CD1c-positive myeloid dendritic cell (primary cell): Measurements from ENCODE around the gene ST6GALNAC3.

ENCODE experiments used
- DNase-seq: peaks from one replicate; pipeline ENCODE4 v3.0.0-alpha.2; 2016; ENCODE audit errors: extremely low spot score

The ST6GALNAC3 gene

DNA sequence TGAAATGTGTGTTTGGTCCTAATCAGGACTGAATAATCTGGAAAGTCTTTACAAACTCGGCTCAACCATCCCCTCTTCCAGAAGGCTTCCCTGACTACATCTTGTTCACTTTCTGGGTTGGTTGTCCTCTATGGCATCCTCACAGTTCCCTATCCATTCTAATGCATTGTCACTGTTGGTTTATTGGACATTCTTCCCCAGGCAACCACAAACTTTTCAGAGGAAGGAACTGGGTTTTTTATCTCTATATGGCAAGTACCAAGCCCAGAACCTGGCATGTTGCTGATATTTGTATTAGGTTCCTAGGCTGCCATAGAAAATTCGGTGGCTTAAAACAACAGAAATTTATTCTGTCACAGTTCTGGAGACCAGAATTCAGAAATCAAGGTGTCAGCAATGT, 429.2 kb downstream of the ST6GALNAC3 start:
- DNase-seq = no peak

DNA sequence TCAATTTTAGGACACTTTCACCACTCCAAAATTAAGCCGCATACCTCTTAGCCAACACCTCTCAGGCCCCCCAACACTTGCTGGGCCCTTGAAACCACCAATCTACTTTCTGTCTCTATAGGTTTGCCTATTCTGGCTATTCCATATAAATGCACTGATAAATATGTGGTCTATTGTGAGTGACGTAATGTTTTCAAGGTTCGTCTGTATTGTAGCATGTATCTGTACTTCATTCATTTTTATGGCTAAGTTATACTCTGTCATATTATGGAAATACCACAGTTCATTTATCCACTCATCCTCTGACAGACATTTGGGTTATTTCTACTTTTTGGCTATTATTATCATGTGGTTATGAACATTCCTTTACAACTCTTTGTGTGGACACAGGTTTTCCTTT, 432.8 kb downstream of the ST6GALNAC3 start:
- no peak for DNase-seq

DNA sequence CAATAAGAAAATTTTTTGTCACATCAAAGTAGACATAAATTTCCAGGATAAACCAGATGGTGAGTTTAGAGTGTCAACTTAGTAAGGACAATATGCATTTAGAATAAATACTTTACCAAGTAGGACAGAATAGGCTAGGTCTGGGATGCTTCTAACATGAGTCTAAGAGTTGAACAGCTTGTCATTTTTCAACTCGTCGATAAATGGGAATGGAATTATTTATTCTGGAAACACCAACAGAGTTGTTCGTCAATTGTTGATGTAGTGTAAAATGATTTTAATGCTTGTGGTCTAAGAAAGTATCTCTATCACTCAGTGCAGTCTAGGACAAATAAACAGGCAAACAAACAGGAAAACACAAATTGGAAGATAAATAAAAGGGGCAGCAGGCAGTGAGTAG, 434.3 kb downstream of the ST6GALNAC3 start:
- DNase-seq = no peak

DNA sequence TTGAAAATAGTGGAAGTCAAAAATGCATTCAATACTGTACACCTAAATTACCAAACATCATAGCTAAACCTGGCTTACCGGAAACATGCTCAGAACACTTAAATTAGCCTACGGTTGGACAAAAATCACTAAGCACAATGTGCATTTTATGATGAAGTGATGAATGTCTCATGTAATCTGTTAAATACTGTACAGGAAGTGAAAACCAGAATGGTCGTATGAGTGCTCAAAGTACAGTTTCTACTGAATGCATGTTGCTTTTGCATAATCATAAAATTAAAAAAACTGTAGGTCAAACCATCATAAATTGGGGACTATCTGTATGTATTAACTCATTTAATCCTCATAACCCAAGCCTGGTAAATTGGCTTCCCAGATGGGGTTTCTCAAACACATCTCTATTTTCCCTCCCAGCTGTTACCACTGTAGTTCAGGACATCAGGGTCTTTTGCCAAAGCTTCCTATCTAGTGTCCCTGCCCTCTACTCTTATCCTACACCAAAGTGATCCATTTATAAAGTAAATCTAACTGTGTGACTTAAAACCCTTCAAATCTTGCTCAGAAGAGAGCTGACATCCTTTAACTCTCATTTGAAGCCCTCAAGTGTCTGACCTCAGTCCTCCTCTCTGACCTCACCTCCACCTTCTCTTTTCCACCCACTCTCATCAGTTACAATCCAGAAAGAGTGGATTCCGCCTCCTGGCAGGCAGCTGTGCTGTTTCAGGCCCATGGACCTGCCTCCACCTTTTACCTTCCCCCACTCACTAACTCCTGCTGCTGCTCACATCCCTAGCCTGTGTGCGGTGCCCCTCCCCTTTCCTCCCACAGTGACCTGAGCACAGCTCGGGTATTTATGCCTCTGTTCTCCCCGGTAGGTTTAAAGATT, 436.4 kb downstream of the ST6GALNAC3 start:
- no peak for DNase-seq

DNA sequence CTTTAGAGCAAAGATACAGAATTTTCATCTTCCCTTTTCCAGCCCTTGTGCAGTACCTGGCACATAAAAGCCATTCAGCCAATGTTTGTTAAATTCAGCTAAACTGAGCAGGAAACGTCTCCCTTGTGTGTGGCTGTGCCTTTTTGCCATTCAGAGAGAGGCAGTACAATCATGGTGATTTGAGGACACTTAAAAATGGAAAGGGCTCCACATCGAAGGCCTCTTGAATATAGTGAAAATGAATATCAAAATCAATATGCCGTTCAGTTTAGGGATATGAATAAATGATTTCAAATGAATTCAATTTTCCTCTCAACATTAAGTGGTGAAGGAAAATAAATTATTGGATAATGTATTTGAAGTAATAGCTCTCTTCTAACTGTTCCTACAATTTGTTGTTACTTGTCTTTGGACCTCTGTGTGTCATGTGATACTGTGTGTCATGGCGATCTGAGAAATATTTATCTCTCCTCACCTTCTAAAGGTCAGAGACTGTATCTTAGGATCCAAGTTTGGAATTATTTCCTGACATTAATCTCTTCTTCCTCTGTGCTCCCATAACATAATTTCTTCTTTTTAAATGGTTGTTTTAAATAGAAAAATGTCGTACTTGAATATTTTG, 437.1 kb downstream of the ST6GALNAC3 start:
- no peak for DNase-seq

DNA sequence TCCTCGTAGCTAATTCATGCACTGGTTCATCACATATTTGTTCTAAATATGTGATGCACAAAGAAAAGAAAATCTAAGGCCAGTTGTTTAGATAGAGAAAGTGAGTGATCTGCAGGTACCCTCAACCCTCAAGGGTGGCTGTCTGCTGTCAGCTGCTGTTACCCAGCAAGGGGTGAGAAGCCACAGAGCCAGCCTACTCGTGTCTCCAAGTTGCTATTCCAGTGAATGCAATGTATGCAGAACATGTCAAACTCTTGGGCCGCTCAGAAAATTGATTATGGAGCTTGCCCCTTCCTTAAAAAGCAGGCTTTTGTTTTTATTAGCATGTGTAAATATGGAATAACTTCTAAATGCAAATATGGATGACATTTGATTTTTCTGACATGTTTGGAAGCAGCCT, 456.4 kb downstream of the ST6GALNAC3 start:
- DNase-seq = no peak

DNA sequence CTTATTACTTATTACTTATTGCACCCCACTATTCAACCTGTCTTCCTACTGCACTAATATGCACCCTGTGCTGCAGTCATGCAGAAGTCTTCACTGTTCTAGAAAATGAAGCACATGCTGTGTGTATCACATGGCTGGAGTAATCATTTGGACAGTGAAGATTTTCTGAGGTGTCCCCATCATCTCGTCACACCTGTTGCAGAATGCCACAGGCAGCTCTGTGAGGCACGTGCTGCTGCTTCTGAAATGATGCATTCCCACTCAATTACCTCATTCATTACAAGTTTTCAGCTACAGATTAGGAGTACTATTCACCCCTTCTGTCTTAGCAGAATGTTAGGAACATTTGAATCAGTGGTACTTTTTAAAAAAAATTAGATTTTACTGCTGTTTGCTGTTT, 467.1 kb downstream of the ST6GALNAC3 start:
- DNase-seq = no peak

DNA sequence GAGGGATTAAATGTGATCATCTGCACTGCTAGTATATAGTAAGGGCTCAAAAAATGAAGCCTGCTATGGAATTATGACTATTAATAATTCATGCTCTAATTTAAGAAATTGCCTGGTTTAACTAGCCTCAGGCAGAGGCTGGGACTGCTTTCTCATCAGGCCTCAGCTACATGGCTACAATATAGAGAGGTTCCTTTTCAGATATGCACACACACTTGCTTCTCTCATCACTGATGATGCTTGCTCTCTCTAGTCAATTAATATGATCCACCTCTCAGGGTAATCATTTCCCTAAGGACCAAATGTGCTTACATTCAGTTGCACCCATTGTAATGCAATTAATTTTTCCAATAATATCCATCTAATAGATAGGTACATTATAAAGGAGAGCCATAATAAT, 467.8 kb downstream of the ST6GALNAC3 start:
- no peak for DNase-seq

DNA sequence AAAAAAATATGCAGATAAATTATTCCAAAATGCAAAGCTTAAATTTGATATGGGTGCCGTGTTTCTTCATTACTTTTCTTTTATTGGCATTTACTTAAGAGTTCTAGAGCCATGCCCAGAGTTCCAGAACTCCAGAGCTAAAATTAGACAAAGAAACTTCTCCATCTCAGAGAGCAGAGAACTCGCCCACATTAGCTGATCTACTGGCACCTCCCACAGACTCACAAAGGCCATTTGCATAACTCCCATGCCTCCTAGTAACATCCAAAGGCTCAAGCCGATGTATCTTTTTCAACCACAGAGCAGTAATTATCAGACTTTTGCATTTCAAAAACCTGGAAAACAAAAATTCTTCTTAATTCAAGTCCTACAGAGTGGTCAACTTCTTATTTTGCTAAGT, 468.9 kb downstream of the ST6GALNAC3 start:
- no peak for DNase-seq

DNA sequence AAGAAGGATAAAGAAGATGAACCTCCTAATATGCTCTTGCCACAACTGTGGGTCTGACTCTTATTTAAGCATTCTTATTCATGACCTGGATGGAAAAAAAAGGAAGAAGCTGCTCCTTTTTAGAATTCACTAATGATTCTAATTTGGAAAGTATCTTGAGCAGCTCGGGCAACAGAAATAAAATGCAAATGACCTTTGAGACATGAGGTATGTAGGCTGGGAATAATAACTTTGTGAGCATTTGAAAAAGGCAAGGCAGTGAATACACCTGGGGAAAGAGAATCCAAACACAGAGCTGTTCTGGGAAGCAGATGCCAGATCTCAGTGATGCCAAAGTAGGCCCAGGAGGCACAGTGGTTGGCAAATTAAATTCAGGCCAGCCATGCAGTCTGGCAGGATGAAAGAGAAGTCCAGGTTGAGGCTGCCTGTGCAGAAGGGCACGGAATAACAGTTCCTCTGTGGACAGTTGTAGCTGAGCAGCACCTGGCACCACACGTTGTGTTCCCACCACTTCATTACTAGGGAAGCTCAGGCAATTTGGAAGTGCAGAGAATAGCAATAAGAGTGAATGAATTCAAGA, 471.9 kb downstream of the ST6GALNAC3 start:
- DNase-seq = no peak

DNA sequence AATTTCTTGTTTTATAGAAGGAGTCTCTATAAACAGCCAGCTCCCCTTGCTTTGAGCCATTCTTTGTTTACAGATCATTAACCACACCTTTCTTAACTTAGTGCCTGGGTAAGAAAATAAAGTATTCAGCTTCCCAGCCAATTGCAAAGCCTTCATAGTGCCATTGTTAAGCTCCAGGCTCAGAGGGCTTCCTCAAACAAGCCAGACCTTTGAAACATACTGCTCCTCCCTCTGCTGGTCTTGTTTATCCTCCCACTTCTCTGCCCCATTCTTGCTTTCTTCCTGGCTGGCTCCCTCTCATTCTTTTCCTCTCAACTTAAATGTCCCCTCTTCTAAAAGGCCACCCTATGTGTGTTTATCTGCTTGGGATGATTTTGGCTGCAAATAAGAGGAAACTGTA, 473.4 kb downstream of the ST6GALNAC3 start:
- no peak for DNase-seq

DNA sequence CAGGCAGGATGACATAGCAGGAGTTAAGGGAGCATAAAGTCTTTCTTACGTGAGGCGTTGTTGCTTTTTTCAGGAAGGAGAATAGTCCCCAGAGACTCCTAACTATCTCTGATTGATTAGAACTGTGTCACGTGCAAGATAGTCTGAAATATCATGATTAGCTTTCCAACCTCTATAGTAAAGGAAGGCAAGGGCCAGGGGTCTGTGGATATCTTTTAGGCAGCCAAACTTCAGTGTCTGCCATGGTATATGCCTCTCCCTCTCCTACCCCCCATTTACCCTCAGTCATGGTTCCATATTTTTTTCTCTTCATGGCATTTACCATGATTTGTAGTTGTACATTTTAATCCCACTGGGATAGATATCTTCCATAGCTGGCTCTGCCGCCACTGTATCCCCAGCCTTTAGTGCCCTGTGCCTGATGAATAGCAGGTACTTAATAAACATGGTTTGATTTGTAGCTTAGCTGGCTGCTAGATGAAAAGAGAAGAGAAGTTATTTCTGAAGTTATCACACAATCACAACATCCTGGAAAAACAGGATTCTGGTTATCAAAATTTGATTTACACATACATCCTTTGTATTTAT, 474.1 kb downstream of the ST6GALNAC3 start:
- DNase-seq = no peak

DNA sequence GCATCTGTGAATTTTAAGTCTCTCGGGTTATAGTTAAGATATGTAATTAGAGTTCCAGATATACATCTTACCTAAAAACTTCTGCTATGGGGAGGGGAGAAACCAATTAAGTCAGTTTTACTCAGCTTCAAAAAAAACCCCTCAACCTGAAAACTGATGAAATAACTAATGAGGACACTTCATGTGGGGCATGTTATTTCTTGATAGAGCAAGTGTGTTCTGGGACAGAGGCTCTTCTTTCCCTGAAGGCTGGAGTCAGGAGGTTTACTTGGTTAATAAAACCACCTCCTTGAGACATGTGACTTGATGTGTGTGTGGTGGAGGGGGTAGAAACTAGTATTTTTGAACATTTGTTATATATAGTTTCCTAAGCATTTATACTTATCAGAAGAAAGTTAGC, 479.7 kb downstream of the ST6GALNAC3 start:
- no peak for DNase-seq

DNA sequence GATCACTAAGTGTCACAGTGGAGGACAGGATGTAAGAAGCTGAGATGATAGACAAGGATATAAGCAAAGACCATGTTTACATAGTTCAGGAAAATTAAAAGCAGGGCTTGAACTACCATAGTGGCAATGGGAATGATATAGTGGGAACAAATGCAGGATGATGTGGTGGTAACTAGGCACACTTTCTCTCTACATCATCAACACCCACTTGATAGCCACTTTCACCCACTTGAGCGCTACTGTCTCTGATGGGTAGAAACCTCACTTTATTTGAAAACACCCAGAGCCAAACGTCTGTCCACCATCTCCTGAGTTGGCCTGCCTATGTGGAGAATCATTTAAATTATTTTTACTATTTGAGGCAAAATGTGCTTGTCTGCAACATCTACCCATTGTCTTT, 487.7 kb downstream of the ST6GALNAC3 start:
- no peak for DNase-seq

DNA sequence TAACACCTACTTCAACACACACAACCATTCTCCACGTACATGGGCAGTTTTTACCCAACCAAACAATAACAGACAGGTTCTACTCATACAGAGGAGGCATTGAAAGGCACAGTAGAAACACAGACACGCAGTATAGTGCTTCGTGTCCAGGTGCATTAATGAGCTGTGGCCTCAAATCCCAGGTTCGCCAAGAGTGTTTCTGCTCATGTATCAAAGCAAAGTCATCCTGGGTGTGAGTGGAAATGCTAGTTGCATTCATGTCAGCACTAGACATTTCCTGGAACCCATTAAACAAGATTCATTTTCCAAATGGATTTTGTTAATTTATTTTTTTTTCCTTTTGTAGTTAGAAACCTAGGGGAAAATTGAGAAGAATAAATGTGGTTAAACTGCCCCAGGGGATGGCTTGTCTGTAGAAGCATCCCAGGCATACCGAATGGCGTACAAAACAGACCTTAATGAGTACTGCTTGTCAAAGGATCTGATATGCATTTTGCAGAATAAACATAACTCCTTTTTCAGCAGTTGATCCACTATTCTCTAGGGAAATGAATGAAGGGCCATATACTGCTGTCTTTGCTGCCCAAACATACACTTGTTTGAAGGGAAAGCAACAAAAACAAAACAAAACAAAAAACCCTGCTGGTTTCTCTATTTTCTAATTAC, 494.2 kb downstream of the ST6GALNAC3 start:
- no peak for DNase-seq

DNA sequence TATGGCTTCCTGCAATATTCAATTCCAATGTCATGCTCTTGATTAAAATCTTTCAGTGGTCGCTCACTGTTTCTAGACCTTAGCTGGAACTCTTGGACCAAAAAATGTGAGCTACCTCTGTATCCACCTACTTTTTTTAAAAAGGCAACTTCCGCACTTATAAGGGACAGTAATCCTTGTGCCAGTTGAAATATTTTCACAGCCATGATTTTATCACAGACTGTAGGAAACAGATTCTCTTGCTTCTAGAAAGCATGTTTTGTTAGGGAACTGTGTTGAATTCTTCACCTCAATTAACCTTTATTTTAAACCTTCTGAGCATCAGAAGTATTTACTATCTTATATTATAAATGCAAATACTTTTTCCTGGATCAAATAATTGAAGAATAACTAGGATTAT, 496.7 kb downstream of the ST6GALNAC3 start:
- no peak for DNase-seq

DNA sequence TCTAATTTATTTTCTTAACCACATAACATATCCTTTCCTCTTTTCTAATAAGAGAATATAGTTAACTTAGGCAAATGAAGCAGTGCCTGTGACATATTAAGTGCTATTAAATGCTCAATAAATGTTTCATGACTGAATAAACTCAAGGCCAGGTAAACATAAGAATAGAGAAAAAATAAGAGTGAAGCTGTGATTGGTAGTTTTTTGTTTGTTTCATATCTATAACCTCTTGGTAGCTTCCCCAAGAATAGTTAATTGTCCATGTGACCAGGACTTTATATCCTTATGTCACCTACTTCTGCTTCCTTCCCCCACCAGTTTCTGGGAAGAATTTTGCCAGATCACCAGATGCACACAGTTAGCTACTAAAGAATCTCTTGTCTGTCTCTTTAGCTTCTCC, 497.7 kb downstream of the ST6GALNAC3 start:
- no peak for DNase-seq

DNA sequence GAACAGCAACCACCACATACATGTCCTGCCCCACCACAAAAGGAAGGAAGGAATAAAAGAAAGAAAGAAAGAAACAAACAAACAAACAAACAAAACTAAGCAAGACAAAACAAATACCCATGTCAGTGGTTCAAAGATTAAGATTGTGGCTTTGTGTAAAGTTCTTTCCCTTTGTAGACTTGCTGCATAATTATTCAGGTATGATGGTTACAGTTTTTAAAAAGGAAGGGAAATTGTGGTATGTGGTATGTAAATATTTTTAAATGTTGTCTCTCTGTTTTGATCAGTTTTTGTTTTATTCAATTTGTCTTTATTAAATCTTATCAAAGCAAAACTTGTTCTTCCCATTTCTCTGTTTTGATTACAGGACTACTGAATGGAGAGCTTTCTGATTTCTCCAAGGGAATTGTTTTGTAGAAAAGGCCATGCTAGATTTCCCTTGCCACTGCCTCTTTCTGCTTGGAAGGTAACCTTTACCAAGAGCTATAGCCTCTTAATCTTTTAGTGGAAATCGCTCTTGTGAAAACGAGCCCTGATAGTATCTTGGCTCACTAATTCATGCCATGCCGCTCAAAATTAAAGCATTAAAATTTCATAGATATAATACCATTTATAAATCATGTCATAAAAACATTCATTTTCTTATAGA, 502.5 kb downstream of the ST6GALNAC3 start:
- no peak for DNase-seq

DNA sequence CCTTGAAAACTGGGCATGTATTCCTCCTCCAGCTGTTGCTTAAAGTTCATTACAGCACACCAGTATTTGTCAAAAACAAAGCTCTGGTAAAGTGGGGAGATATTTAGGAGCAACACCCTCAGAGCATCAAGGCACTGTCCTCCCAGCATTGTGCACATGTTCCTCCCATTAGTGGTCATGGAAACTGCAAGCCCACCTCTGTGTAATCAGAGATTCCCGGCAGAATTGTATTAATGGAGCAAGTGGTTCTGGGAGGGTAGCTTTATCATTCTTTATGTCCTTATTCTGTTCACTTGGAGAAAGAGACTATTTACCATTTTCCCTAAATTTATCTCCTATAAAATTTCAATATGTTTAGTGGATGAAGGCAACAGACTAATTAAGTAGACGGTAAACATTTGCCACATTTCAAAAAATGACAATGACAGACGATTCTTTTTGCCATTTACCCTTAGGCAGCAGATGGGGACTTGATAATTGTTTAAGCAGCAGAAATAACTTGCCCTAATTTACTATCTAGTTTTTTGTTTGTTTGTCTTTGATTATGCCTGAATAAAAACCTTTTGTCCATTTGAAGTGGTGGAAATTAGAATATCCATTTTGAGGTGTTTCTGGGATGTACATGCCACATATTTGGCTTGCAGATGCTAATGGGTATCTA, 503.1 kb downstream of the ST6GALNAC3 start:
- DNase-seq = no peak

DNA sequence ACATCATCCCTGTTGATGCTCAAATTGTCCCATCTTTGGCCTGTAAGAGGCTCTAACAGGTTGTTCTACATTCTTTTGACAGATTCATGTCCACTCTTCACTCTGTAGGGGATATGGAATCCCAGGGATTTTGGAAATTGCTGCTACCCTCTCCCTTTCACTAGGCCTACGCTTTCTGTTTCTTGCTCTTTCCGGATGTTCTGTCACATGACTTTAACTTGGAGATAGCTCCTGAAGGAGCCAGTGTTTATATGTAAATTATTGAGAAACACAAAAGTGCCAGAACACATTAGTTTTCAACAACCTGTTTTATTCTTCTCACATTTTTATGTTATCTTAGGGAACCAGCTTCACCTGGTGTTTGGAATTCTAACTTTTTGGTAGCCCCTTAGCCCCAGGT, 505.7 kb downstream of the ST6GALNAC3 start:
- DNase-seq = no peak

DNA sequence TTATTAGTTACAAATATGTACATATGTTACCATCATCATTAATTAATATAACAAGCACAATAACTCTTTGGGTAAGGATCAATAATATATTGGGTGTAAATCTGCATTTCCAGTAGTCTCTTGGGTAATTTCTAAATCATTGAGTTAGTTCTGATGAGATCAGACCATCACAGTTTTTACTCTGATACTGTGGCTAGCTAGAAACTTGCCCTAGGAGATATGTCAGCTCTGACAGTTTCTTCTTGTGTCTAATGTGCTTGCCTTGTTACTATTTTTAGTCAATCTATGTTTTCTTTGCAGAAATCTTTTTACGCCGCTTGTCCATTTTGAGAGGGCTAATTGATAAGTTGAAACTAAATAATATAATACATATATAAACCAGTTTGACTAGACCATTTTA, 507.2 kb downstream of the ST6GALNAC3 start:
- no peak for DNase-seq
